ENCODE data around the gene CERS5. TPM values are rescaled to one million over a fixed set of nuclear protein-coding genes. Genes with fewer than 3 reads are reported as not detected.
"Not testable (repeated sequence)": the region's sequence is repeated elsewhere in the genome, so short reads cannot be mapped to it uniquely, and the experiment has no call there.

Gene CERS5
- polyA plus RNA-seq, 3 donors, result 69.5 to 92.7 (median 75.3) TPM

DNA sequence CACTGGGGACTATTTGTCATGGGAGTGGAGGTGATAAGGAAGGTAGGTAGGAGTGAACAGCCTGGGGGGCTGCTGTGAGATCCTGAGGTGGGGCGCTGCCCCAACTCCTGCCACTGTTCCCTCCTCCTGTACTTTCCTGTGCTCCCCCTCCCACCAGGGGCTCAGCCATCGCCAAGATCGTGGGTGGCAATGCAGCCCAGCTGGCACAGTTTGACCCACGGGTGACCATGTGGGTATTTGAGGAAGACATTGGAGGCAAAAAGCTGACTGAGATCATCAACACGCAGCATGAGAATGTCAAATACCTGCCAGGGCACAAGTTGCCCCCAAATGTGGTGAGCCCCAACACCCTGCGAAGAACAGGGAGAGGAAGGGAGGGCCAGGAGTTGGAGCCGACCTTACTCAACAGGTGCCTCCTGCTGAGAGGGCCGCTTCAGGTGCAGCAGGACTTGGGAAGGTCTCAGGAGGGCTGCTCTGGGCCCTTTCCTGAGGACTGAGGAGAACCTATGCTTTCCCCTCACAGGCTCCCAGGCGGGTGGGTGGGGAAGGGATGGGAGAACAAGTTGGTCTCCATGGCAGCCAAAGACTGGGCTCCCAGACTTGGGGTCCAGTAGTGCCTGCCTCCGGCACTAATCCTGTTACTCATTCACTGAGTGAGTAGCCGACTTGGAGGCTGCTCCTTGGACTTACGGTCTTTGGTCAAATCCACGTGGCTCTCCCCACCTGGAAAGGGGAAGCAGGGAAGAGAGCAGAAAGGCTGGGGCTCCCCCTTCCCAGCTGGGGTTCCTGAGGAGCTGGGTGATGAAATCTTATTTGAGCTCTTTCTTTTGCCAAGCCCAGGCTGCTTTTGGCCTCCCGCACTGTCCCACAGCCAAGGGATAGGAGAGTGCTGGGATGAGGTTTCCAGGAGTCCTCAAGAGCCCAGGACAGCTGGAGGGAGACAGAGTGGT is 62.5 kb downstream of the CERS5 start:
- no peak for DNase-seq

- DNase-seq, result peak; percentile 58
Measured at GRCh38 chr12:50103767-50104321, 63.3 kb downstream of the CERS5 start, which contains the start of gene GPD1. TSS of gene GPD1 (plus strand) at chr12:50104008. CDS start at chr12:50104051, 43 bp downstream.

- DNase-seq, result no peak
Measured at GRCh38 chr12:50103351-50103750, 63.8 kb downstream of the CERS5 start.

- no peak for DNase-seq
Measured at GRCh38 chr12:50102646-50103309, 64.4 kb downstream of the CERS5 start.

- no peak for DNase-seq
Measured at GRCh38 chr12:50102131-50102531, 65.0 kb downstream of the CERS5 start.

GRCh38 chr12:50101663-50102062 is 65.5 kb downstream of the CERS5 start:
- DNase-seq, result no peak

DNA sequence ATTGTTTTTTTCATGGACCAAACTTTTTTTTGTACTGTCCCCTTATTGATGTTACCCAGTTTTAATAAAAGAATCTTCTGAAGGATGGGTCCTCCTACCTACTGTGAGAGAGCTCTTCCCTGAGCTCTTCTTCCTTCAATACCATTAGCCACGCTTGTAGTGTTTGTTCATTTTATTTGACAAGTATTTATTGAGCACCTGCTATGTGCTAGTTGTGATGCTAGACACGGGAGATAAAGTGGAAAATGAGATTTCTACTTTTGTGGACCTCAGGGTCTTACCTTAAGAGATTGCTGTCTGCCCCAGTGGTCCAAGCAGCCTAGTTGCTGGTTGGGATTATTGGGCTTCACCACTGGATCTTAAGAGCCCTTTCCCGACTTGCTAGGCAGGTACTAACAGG is 66.6 kb downstream of the CERS5 start:
- DNase-seq, result no peak

DNA sequence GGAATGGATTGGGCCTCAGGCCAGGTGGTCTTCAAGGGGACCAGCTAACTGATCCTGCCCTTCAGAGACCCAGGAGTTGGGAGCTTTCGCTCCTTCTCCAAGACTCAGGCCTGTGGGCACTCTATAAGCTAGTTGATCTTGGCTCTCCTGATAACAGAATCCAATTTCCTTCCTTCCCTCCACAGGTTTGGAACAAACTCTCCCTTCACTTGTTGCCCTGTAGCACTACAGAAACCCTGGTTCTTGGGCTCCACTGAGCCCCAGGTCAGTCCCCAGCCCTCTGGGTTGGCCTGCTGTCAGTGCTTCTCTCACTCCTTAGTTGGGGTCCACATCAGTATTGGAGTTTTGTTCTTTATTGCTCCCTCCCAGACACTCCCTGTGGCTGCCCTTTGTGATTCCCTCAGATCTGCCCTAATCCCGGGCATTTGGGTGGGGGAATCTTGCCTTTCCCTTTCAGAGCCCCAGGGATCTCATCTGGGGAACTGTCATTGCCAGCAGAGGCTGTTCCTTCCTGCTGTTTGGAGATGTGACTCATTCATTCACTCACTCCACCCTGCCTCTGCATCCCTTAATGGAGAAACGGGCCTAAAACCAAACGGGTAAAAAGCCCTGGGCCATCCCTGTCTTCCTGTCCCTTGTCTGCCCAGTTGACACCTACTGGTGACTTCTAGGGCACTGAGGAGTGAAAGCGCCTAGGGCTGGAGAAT is 67.7 kb downstream of the CERS5 start:
- DNase-seq, result no peak

DNA sequence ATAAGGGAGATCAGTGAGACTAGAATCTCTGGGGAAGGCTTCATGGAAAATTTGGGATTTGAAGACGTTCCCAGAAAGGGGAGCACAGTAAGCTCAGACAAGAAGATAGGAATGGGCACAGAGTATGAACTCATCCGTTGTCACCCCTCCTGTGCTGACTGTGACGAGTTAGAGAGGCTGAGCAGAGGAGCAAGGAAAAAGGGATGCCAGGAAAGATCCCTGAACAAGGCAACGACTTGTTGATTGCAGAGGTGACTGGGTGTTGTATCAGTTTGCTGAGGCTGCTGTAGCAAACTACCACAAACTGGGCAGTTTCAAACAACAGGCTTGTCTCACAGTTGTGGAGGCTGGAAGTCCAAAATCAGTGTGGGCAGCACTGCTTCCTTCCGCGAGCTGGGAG is 69.2 kb downstream of the CERS5 start:
- no peak for DNase-seq

DNA sequence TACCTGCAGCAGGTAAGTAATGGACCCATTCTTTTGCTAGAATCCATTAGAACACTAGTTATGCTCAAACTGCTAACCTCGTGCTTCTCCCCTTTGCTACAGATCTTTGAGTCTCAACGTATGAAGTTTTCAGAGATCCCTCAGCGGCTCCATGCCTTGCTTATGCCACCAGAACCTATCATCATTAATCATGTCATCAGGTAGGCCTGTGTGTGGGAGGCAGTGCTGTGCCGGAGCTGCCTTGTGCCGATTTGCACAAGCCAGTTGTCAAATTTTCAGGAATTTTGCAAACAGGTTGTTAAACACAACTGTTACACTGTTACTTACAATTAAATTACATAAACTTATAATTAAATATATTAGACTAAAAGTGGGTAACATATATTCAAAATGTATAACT is 76.8 kb downstream of the CERS5 start:
- no peak for DNase-seq

- no peak for DNase-seq
Measured at GRCh38 chr12:50089730-50090129, 77.4 kb downstream of the CERS5 start.

- no peak for DNase-seq
Measured at GRCh38 chr12:50088577-50089335, 78.4 kb downstream of the CERS5 start.

DNA sequence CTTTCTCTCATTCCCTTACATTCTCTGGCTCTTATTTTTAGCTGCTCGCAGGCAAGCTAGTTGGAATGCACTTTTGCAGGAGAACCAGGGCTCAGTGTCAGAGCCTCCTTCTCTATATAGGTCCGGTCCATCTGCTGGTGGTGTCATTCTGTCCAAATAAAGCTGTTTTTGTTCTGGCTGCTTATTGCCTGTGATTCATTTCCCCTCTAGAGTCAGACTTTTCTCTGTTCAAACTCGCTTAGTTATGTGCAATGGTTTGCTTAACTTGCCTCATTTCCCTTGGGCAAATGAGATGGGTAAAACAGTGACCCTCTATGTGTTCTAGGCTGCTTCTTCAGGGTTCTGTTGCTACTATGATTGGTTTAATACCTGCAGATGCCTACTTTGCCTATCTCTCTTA is 79.2 kb downstream of the CERS5 start:
- DNase-seq, result no peak

GRCh38 chr12:50087151-50087550 is 80.0 kb downstream of the CERS5 start:
- DNase-seq, result no peak

DNA sequence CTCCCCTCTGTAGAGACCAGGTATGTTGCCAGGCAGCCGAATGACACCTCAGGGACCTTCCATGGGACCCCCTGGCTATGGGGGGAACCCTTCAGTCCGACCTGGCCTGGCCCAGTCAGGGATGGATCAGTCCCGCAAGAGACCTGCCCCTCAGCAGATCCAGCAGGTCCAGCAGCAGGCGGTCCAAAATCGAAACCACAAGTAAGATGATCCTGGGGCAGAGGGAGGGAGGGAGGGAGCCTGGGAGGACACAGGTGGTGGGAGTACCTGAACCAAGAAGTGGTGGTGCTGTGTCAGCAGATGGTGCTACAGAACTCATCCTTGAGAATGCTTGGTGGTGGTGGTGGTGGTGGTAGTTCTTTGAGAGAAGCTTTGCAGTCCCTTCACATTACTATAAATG is 81.0 kb downstream of the CERS5 start:
- no peak for DNase-seq

DNA sequence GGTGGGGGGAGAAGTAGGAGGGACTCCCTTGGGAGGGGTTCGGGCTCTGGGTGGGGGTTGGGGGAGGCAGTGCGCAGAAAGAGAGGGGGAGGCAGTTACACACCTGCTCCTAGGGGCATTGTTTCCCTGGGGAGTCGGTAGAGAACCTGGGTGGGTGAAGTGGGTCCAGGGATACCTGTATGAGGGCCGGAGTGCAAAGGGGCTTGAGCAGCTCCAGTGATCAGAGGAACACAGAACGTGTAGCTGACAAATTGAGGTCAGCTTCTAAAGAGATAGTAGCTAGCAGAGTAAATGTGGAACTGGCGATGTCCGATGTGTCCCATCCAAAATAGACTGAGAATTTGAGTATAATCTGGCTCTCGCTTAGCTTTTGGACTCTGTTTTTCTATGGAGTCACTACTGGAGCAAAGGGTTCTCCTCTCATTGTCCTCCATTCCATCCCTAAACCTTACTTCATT is 81.5 kb downstream of the CERS5 start:
- no peak for DNase-seq

DNA sequence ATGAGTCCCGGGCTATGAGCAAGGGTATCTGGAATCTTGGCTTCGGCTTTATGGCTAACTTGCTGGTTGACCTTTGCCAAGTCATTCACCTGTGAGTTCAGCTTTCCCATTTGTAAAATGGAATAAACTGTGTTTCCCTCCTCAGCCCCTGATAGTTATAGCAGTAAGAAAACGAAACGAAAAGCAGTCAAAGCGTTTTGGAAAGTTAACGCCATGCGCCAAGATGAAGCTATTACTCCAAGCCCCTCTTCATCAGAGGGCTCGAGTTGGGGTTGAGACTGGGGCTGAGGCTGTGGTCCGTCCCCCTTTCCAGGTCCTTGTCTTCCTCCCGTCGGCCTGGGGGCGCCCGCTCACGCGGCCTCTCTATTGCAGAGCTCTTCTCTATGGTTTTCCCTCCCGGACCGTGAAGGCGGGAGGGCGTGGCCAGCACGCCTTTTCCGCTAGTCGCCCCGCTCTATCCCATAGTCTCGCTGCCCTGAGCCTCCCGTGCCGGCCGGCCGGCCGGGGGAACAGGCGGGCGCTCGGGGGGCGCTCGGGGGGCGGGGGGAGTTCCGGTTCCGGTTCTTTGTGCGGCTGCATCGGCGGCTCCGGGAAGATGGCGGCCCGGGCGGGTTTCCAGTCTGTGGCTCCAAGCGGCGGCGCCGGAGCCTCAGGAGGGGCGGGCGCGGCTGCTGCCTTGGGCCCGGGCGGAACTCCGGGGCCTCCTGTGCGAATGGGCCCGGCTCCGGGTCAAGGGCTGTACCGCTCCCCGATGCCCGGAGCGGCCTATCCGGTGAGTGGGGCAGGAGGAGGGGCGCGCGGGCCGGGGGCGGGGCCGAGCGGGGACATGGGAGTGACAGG is 82.2 kb downstream of the CERS5 start, which contains the start of gene SMARCD1:
SMARCD1 (plus strand) TSS at position 568 of the 840 bp plus-strand sequence; CDS start at position 596, 28 bp downstream.
- DNase-seq, result peak; percentile 95

DNA sequence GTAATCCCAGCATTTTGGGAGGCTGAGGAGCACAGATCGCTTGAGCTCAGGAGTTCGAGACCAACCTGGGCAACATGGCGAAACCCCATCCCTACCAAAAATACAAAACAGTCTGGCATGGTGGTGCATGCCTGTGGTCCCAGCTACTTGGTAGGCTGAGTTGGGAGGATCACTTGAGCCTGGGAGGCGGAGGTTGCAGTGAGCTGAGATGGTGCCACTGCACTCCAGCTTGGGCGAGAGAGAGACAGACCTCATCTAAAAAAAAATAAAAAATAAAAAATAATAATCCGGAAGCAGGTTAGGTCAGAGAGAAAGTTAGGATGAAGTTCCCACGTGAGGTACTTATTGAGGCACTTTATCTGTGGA is 82.8 kb downstream of the CERS5 start:
- DNase-seq, result not testable (repeated sequence)

GRCh38 chr12:50083301-50083700 is 83.9 kb downstream of the CERS5 start:
- no peak for DNase-seq

DNA sequence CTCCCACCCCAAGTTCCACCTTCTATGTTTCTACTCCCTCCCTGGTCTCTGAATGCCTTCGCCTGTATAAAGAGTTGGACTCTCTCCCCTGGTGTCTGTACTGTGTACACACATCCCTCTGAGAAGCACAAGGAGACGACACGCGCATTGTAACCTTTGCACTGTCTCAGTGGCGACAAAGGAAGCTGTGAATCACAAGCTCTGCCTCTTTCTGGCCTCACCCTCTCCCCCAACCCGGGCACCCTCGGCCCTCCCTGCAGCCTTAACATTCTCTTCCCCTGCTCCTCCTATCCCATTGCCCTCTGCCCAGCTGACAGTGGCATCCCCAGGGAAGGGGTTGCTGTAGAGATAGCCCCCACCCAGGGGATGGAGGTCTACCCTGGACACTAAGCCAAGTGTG is 84.5 kb downstream of the CERS5 start:
- no peak for DNase-seq
